OCI-LY1 (cell line): ENCODE results near the gene MKI67.
"Not testable (repeated sequence)": the region's sequence is repeated elsewhere in the genome, so short reads cannot be mapped to it uniquely, and the experiment has no call there.

ENCODE experiments used
- H2AFZ ChIP-seq: fragments of 200-600 bp; sonication (generic), shearing (Covaris generic); 2 replicates; pipeline ENCODE4 v1.6.0; 2014; ENCODE audit warnings: antibody characterized with exemption, mild to moderate bottlenecking, low read length
- H3F3A ChIP-seq: fragments of 200-600 bp; sonication (generic), shearing (Covaris generic); 2 replicates; pipeline ENCODE4 v1.6.0; 2014; ENCODE audit warnings: mild to moderate bottlenecking, antibody characterized with exemption, low read length, moderate library complexity; ENCODE audit not compliant: insufficient read depth
- H3K27ac ChIP-seq: fragments of 200-600 bp; sonication (generic); 2 replicates; pipeline ENCODE4 v1.5.1; 2014; ENCODE audit warnings: low read length, mixed run types, mild to moderate bottlenecking, low read depth; ENCODE audit not compliant: poor library complexity, severe bottlenecking
- H3K27me3 ChIP-seq: fragments of 200-600 bp; sonication (generic); 2 replicates; pipeline ENCODE4 v1.6.0; 2014; ENCODE audit warnings: antibody characterized with exemption, mild to moderate bottlenecking, low read length, moderate library complexity; ENCODE audit not compliant: insufficient read depth
- H3K36me3 ChIP-seq: fragments of 200-600 bp; sonication (generic); 2 replicates; pipeline ENCODE4 v1.6.1; 2014; ENCODE audit warnings: mild to moderate bottlenecking, antibody characterized with exemption, low read length, moderate library complexity, mixed read lengths; ENCODE audit not compliant: insufficient read depth
- H3K4me1 ChIP-seq: fragments of 200-600 bp; sonication (generic); 2 replicates; pipeline ENCODE4 v1.5.1; 2014; ENCODE audit warnings: mild to moderate bottlenecking, low read length, moderate library complexity; ENCODE audit not compliant: insufficient read depth, severe bottlenecking
- H3K4me2 ChIP-seq: fragments of 200-600 bp; sonication (generic), shearing (Covaris generic); 2 replicates; pipeline ENCODE4 v1.6.1; 2014; ENCODE audit warnings: low read length
- H3K4me3 ChIP-seq: fragments of 200-600 bp; sonication (generic); 2 replicates; pipeline ENCODE4 v1.5.1; 2014; ENCODE audit warnings: low read length, low read depth, mild to moderate bottlenecking, mixed read lengths; ENCODE audit not compliant: poor library complexity, severe bottlenecking
- H3K79me2 ChIP-seq: fragments of 200-600 bp; shearing (Covaris generic); 2 replicates; pipeline ENCODE4 v1.6.1; 2016; ENCODE audit warnings: mixed run types, low read length, mixed read lengths; ENCODE audit not compliant: insufficient read depth
- H3K9ac ChIP-seq: fragments of 200-600 bp; sonication (generic), shearing (Covaris generic); 2 replicates; pipeline ENCODE4 v1.6.1; 2014; ENCODE audit warnings: mild to moderate bottlenecking, low read length, mixed read lengths
- H3K9me2 ChIP-seq: fragments of 200-600 bp; sonication (generic), shearing (Covaris generic); 2 replicates; pipeline ENCODE4 v1.6.1; 2014; ENCODE audit warnings: low read depth, mild to moderate bottlenecking, low read length, mixed read lengths
- H3K9me3 ChIP-seq: fragments of 200-600 bp; shearing (Covaris generic); 2 replicates; pipeline ENCODE4 v1.6.1; 2014; ENCODE audit warnings: low read length, mixed read lengths
- H4K20me1 ChIP-seq: fragments of 200-600 bp; sonication (generic), shearing (Covaris generic); 2 replicates; pipeline ENCODE4 v1.6.0; 2016; ENCODE audit warnings: mild to moderate bottlenecking, low read length; ENCODE audit not compliant: insufficient read depth
- EZH2 ChIP-seq: fragments of 200-600 bp; sonication (generic), shearing (Covaris generic); IDR thresholded peaks from 2 replicates; pipeline ENCODE4 v1.8.0; 2017; ENCODE audit warnings: borderline replicate concordance, mixed run types, mild to moderate bottlenecking, antibody characterized with exemption, low read length, moderate library complexity, mixed read lengths
- TF ChIP-seq, protein P1 (sequence below): fragments of 200-600 bp; sonication (generic), shearing (Covaris generic); IDR thresholded peaks from 2 replicates; pipeline ENCODE4 v1.5.1; 2017; ENCODE audit warnings: mild to moderate bottlenecking, antibody characterized with exemption, low read length, moderate library complexity, mixed read lengths

MKI67 gene

DNA sequence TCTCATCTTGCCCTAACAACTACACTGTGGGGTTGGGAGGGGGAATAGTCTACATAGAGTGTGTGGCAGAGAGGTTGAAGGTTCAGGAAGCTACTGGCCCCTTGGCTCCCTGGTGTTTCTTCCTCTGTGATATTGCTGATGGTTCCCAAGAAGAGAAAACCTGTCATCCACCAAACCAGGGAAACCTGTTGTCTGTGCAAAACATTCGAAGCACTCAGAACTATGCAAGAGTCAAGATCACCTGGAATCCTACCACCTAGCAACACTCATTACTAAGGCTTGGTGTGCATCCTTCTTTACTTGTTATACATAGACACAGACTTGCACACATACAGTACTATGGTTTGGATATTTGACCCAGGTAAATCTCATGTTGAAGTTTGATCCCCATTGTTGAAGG, 46.5 kb upstream of the MKI67 start:
- no peak overlapping the region for H3K4me2 ChIP-seq

GRCh38 chr10:128169811-128170379, 43.7 kb upstream of the MKI67 start:
- H2AFZ ChIP-seq = no peak overlapping the region
- H3K4me1 ChIP-seq = no peaks in the 10 kb centered on the region
- no peak overlapping the region for H3K4me2 ChIP-seq
- H3K79me2 ChIP-seq = no peaks in the 10 kb centered on the region
- no peak for TF ChIP-seq EZH2
- TF ChIP-seq, protein P1, sequence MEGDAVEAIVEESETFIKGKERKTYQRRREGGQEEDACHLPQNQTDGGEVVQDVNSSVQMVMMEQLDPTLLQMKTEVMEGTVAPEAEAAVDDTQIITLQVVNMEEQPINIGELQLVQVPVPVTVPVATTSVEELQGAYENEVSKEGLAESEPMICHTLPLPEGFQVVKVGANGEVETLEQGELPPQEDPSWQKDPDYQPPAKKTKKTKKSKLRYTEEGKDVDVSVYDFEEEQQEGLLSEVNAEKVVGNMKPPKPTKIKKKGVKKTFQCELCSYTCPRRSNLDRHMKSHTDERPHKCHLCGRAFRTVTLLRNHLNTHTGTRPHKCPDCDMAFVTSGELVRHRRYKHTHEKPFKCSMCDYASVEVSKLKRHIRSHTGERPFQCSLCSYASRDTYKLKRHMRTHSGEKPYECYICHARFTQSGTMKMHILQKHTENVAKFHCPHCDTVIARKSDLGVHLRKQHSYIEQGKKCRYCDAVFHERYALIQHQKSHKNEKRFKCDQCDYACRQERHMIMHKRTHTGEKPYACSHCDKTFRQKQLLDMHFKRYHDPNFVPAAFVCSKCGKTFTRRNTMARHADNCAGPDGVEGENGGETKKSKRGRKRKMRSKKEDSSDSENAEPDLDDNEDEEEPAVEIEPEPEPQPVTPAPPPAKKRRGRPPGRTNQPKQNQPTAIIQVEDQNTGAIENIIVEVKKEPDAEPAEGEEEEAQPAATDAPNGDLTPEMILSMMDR = no peak
- no peaks in the 10 kb centered on the region for H3K9me2 ChIP-seq
- no peak overlapping the region for H3K27ac ChIP-seq
- no peak overlapping the region for H3K9ac ChIP-seq
- H3K27me3 ChIP-seq = peaks cover 3% of the 10 kb centered on the region; the same call in 1 of the 2 replicates
- no peaks in the 10 kb centered on the region for H4K20me1 ChIP-seq
- no peaks in the 10 kb centered on the region for H3F3A ChIP-seq
- no peaks in the 10 kb centered on the region for H3K9me3 ChIP-seq
- H3K36me3 ChIP-seq = no peaks in the 10 kb centered on the region
- no peak overlapping the region for H3K4me3 ChIP-seq

More for the DNA sequence above, 46.5 kb upstream of the MKI67 start:
- Histone ChIP-seq H3K4me3 (no peak overlapping the region), H3K9ac (no peak overlapping the region), H3F3A (no peaks in the 10 kb centered on the region), H3K79me2 (no peaks in the 10 kb centered on the region), H3K27me3 (peaks cover 4% of the 10 kb centered on the region; the same call in 1 of the 2 replicates), H3K4me1 (no peaks in the 10 kb centered on the region), H3K36me3 (no peaks in the 10 kb centered on the region), H2AFZ (no peak overlapping the region), H4K20me1 (no peaks in the 10 kb centered on the region), H3K9me3 (no peaks in the 10 kb centered on the region), H3K27ac (no peak overlapping the region), H3K9me2 (no peaks in the 10 kb centered on the region)
- no peak for TF ChIP-seq EZH2
- TF ChIP-seq, protein P1 = no peak

GRCh38 chr10:128167926-128168520, 41.8 kb upstream of the MKI67 start:
- Histone ChIP-seq H3K9me3 (no peaks in the 10 kb centered on the region), H3K27me3 (peaks cover 3% of the 10 kb centered on the region; the same call in 1 of the 2 replicates)

DNA sequence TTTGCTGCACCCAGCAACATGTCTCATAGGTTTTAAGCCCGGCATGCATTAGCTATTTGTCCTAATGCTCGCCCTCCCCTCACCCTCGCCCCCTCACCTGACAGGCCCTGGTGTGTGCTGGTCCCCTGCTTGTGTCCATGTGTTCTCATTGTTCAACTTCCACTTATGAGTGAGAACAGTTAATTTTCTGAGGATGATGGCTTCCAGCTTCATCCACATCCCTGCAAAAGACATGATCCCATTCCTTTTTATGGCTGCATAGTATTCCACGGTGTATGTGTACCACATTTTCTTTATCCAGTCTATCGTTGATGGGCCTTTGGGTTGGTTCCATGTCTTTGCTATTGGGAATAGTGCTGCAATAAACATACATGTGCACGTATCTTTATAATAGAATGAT, 40.9 kb upstream of the MKI67 start:
- not testable (repeated sequence) for H3K9me2 ChIP-seq, H3K27ac ChIP-seq, H2AFZ ChIP-seq, H3K9me3 ChIP-seq, H3K79me2 ChIP-seq, H3F3A ChIP-seq, H3K4me1 ChIP-seq, H3K4me2 ChIP-seq, H3K4me3 ChIP-seq, H4K20me1 ChIP-seq, H3K36me3 ChIP-seq, H3K9ac ChIP-seq, H3K27me3 ChIP-seq

More at GRCh38 chr10:128167926-128168520, 41.8 kb upstream of the MKI67 start:
- no peaks in the 10 kb centered on the region for H3K36me3 ChIP-seq
- H3K9ac ChIP-seq = no peak overlapping the region
- no peak overlapping the region for H3K4me2 ChIP-seq
- H2AFZ ChIP-seq = no peak overlapping the region
- H3K4me3 ChIP-seq = no peak overlapping the region
- no peak for TF ChIP-seq EZH2
- TF ChIP-seq, protein P1 = no peak
- H3K27ac ChIP-seq = no peak overlapping the region
- H3K4me1 ChIP-seq = no peaks in the 10 kb centered on the region
- H3F3A ChIP-seq = no peaks in the 10 kb centered on the region
- no peaks in the 10 kb centered on the region for H3K9me2 ChIP-seq
- H4K20me1 ChIP-seq = no peaks in the 10 kb centered on the region
- H3K79me2 ChIP-seq = no peaks in the 10 kb centered on the region
